ENCODE measurements around the gene HPCA. TPM values are rescaled to one million over a fixed set of nuclear protein-coding genes. Genes with fewer than 3 reads are reported as not detected.
"Not testable (repeated sequence)": the region's sequence is repeated elsewhere in the genome, so short reads cannot be mapped to it uniquely, and the experiment has no call there.

Gene HPCA
- total and polyA plus RNA-seq, 11 donors, result 0.29 TPM; not detected in 10

DNA sequence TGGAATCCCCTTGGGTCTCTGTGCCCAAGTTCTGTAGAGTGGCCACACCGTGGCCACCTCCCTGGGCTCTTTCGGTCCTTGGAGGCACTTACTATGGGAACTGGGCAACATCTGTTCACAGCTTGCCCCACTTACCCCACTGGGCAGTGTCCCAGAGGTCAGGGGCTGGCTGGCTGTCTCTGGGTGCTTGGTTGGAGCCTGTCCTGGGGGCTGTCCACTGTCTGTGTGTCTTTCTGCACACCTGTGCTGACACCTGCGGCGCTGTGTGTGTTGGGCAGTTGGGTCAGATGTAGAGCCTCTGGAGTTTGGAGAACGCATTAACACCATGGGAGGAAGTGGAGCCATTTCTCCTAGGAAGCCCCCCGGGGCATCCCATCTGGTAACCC lies 16.2 kb downstream of the HPCA start:
- peaks cover 0 to 14% (median 7%) of the 10 kb centered on the region in 12 donors for H3K4me1 ChIP-seq
- no peak overlapping the region for H3K4me3 ChIP-seq
- no peak for DNase-seq
- ATAC-seq, result no peak
- H3K36me3 ChIP-seq, result no peaks in the 10 kb centered on the region
- intact Hi-C loops (cut with DNase I), result loop anchor here in 1 of 10 donors (5.0 kb wide), 1 partner anchor 1760 kb away; no protein-coding TSS in a partner anchor
- peaks cover 0 to 33% (median 0%) of the 10 kb centered on the region in 9 donors for H3K27me3 ChIP-seq
- no peaks in the 10 kb centered on the region for H3K9me3 ChIP-seq
- H3K27ac ChIP-seq, result no peak overlapping the region
- WGBS, 4 donors, result 71 to 81% (median 73%) methylated on average over 3 to 6 of the region's 6 CpGs
- TF ChIP-seq, protein P1, sequence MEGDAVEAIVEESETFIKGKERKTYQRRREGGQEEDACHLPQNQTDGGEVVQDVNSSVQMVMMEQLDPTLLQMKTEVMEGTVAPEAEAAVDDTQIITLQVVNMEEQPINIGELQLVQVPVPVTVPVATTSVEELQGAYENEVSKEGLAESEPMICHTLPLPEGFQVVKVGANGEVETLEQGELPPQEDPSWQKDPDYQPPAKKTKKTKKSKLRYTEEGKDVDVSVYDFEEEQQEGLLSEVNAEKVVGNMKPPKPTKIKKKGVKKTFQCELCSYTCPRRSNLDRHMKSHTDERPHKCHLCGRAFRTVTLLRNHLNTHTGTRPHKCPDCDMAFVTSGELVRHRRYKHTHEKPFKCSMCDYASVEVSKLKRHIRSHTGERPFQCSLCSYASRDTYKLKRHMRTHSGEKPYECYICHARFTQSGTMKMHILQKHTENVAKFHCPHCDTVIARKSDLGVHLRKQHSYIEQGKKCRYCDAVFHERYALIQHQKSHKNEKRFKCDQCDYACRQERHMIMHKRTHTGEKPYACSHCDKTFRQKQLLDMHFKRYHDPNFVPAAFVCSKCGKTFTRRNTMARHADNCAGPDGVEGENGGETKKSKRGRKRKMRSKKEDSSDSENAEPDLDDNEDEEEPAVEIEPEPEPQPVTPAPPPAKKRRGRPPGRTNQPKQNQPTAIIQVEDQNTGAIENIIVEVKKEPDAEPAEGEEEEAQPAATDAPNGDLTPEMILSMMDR (IDR thresholded peaks at IDR 0.05), result no peak
- no peak for TF ChIP-seq POLR2A (IDR thresholded peaks at IDR 0.05)

DNA sequence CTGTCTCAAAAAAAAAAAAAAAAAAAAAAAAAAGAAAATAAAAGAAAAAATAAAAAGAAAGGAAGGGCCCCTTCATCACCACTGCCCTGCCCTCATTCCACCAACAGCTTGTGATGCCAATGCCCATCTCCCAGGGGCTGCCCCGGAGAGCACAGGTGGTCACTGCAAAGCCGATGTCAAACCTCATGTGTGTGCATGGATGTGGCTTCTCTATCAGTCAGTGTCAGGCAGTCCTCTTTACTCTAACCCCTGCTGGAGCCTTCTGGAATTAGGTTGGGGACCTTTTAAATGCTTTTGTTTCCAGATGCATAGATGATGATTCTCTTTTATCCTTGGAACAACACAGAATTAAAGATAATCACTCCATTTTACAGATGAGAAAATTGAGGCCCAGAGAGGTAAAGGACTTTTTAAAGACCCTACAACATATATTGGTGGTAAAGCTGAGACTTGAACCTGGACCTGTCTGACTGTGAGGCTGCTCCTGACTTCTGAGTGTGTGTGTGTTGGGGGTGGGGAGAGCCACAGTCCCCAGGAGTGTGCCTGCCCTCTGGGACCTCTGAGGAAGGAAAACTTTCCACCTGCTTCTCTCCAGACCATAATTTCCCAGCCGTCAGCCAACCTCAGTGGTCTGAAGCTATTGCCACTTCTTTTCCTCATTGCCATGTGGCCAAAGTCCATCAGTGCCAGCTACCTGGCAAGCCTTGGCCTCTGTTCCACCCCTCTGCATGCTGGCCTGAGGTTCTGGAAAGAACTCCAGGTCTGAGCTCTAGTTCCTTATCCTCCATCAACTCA lies 17.9 kb downstream of the HPCA start:
- peaks cover 0 to 14% (median 9%) of the 10 kb centered on the region in 12 donors for H3K4me1 ChIP-seq
- intact Hi-C loops (cut with DNase I), result loop anchor here in 1 of 10 donors (5.0 kb wide), 1 partner anchor 1758 kb away; no protein-coding TSS in a partner anchor
- no peaks in the 10 kb centered on the region for H3K9me3 ChIP-seq
- no peak for ATAC-seq
- no peak for TF ChIP-seq POLR2A (IDR thresholded peaks at IDR 0.05)
- TF ChIP-seq, protein P1 (IDR thresholded peaks at IDR 0.05), result no peak
- H3K27me3 ChIP-seq, result peaks cover 0 to 33% (median 0%) of the 10 kb centered on the region in 9 donors
- H3K36me3 ChIP-seq, result no peaks in the 10 kb centered on the region
- H3K27ac ChIP-seq, result no peak overlapping the region
- no peak overlapping the region for H3K4me3 ChIP-seq
- DNase-seq, result no peak
- 64 to 73% (median 69%) methylated on average over 3 of the region's 3 CpGs for WGBS, 4 donors

DNA sequence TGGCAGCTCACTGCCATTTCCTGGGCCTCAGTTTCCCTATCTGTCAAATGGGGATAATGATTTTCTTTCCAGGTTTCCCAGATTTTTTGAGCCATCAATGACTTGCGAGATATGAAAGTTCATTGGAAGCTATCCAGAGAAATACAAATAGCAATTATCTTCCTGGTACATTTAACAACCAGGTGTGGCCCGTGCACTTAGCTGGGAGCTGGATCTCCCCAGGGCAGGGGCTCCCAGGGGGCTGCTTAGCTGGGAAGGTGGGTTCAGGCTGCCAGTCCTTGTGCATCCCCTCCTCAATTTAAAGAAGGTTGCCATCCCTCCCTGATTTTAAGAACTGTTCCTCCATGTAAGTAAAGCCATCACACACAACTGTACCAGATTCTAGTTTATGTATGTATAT lies 18.5 kb downstream of the HPCA start:
- intact Hi-C loops (cut with DNase I), result loop anchor here in 1 of 10 donors (5.0 kb wide), 1 partner anchor 1758 kb away; no protein-coding TSS in a partner anchor
- ATAC-seq, result no peak
- TF ChIP-seq, protein P1 (IDR thresholded peaks at IDR 0.05), result no peak
- TF ChIP-seq POLR2A (IDR thresholded peaks at IDR 0.05), result no peak
- Histone ChIP-seq H3K36me3 (no peaks in the 10 kb centered on the region), H3K4me1 (peaks cover 0 to 14% (median 9%) of the 10 kb centered on the region in 12 donors), H3K27me3 (peaks cover 0 to 27% (median 0%) of the 10 kb centered on the region in 9 donors), H3K27ac (no peak overlapping the region), H3K9me3 (no peaks in the 10 kb centered on the region), H3K4me3 (no peak overlapping the region)
- no peak for DNase-seq
- 43 to 64% (median 58%) methylated on average over 2 of the region's 2 CpGs for WGBS, 4 donors

DNA sequence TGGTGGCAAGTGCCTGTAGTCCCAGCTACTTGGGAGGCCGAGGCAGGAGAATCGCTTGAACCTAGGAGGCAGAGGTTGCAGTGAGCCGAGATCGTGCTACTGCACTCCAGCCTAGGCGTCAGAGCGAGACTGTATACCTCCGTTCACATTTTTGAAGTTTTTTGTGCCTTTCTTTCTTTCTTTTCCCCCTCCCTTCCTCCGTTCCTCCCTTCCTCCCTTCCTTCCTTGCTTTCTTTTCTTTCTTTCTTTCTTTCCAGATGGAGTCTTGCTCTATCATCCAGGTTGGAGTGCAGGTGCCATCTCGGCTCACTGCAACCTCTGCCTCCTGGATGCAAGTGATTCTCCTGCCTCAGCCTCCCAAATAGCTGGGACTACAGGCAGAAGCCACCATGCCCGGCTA lies 19.3 kb downstream of the HPCA start:
- H3K9me3 ChIP-seq; H3K36me3 ChIP-seq; H3K27ac ChIP-seq; DNase-seq; intact Hi-C loops (cut with DNase I); H3K4me3 ChIP-seq; ATAC-seq: not testable (repeated sequence)
- peaks cover 0 to 19% (median 0%) of the 10 kb centered on the region in 9 donors for H3K27me3 ChIP-seq
- H3K4me1 ChIP-seq, result peaks cover 0 to 11% (median 6%) of the 10 kb centered on the region in 12 donors
- WGBS, 4 donors, result 79 to 82% (median 80%) methylated on average over 10 of the region's 10 CpGs

All from heart left ventricle (tissue), 16 donors.